Measurements from ENCODE around the gene ATP2A1. TPM values are rescaled to one million over a fixed set of nuclear protein-coding genes. Genes with fewer than 3 reads are reported as not detected.
A peak's percentile ranks its signal among the peaks of the same experiment; 100 is the strongest.

Gene ATP2A1
- total RNA-seq, 1 experiment from 2014 or later = 2.9 TPM

DNA sequence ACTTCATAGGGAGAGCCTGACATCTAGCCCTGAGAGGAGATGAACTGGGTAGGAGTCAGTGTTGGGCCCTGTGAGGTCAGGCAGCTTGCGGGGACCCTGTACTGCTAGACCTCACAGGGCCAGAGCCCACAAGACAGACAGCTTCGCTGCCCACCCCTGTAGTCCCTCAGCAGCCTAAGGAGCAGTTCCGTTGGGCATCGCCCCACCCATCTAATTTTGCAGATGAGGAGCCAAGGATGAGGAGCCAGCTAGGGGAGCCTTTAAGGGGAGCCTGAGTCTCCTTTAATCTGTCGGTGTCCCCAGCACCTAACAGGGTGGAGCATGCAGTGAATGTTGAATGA is 31.4 kb upstream of the ATP2A1 start:
- no peak for DNase-seq (ENCODE audit: low read depth, low spot score)
- H3K36me3 ChIP-seq (ENCODE audit: control insufficient read depth, insufficient read depth, low read length) = peaks cover 3% of the 10 kb centered on the region
- TF ChIP-seq POLR2AphosphoS5 (IDR thresholded peaks at IDR 0.05; ENCODE audit: low read depth, low read length) (no peak), SIN3A (IDR thresholded peaks at IDR 0.05; ENCODE audit: borderline replicate concordance, insufficient read depth, low read depth, low read length) (no peak), TCF7L2 (IDR thresholded peaks at IDR 0.05; ENCODE audit: low read depth, low read length) (no peak)
- TF ChIP-seq, protein P1, sequence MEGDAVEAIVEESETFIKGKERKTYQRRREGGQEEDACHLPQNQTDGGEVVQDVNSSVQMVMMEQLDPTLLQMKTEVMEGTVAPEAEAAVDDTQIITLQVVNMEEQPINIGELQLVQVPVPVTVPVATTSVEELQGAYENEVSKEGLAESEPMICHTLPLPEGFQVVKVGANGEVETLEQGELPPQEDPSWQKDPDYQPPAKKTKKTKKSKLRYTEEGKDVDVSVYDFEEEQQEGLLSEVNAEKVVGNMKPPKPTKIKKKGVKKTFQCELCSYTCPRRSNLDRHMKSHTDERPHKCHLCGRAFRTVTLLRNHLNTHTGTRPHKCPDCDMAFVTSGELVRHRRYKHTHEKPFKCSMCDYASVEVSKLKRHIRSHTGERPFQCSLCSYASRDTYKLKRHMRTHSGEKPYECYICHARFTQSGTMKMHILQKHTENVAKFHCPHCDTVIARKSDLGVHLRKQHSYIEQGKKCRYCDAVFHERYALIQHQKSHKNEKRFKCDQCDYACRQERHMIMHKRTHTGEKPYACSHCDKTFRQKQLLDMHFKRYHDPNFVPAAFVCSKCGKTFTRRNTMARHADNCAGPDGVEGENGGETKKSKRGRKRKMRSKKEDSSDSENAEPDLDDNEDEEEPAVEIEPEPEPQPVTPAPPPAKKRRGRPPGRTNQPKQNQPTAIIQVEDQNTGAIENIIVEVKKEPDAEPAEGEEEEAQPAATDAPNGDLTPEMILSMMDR (IDR thresholded peaks at IDR 0.05) = no peak
- TF ChIP-seq, protein P2, sequence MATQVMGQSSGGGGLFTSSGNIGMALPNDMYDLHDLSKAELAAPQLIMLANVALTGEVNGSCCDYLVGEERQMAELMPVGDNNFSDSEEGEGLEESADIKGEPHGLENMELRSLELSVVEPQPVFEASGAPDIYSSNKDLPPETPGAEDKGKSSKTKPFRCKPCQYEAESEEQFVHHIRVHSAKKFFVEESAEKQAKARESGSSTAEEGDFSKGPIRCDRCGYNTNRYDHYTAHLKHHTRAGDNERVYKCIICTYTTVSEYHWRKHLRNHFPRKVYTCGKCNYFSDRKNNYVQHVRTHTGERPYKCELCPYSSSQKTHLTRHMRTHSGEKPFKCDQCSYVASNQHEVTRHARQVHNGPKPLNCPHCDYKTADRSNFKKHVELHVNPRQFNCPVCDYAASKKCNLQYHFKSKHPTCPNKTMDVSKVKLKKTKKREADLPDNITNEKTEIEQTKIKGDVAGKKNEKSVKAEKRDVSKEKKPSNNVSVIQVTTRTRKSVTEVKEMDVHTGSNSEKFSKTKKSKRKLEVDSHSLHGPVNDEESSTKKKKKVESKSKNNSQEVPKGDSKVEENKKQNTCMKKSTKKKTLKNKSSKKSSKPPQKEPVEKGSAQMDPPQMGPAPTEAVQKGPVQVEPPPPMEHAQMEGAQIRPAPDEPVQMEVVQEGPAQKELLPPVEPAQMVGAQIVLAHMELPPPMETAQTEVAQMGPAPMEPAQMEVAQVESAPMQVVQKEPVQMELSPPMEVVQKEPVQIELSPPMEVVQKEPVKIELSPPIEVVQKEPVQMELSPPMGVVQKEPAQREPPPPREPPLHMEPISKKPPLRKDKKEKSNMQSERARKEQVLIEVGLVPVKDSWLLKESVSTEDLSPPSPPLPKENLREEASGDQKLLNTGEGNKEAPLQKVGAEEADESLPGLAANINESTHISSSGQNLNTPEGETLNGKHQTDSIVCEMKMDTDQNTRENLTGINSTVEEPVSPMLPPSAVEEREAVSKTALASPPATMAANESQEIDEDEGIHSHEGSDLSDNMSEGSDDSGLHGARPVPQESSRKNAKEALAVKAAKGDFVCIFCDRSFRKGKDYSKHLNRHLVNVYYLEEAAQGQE (IDR thresholded peaks at IDR 0.05; ENCODE audit: insufficient read depth in 1 of 2, low read depth in 2 of 2, low read length in 1 of 2) = no peak
- H3K4me3 ChIP-seq (ENCODE audit: low read depth in 2 of 2, low read length in 2 of 2) = peak overlapping the region; percentile 94 to 97
- H3K27ac ChIP-seq (ENCODE audit: low read length) = peak overlapping the region; percentile 84
- in situ Hi-C loops (cut with HindIII; ENCODE audit: low pct_unique_long_range_greater_than_20kb, low sequenced_read_pairs) = no loop called here
- H3K4me1 ChIP-seq (ENCODE audit: control insufficient read depth, insufficient read depth, low read length) = peaks cover 6% of the 10 kb centered on the region; the same call in 1 of the 2 replicates
- ChIA-PET POLR2A (no interaction called here), CTCF (interaction anchor here (0.9 kb wide), 1 partner anchor 458 kb away, joined by 3 read pairs; no protein-coding TSS in a partner anchor)
- H3K9me3 ChIP-seq (ENCODE audit: control insufficient read depth, insufficient read depth, low read depth, low read length) = no peaks in the 10 kb centered on the region
- ATAC-seq = peak; percentile 32
- TSS peak; percentile 71 for BruUV-seq (replicated peaks)
- intact Hi-C loops (cut with micrococcal nuclease; ENCODE audit: unreplicated experiment) = loop anchor here (10.0 kb wide), 1 partner anchor 98 kb away; no protein-coding TSS in a partner anchor
- H3K27me3 ChIP-seq (ENCODE audit: control insufficient read depth, insufficient read depth, low read length) = no peaks in the 10 kb centered on the region

DNA sequence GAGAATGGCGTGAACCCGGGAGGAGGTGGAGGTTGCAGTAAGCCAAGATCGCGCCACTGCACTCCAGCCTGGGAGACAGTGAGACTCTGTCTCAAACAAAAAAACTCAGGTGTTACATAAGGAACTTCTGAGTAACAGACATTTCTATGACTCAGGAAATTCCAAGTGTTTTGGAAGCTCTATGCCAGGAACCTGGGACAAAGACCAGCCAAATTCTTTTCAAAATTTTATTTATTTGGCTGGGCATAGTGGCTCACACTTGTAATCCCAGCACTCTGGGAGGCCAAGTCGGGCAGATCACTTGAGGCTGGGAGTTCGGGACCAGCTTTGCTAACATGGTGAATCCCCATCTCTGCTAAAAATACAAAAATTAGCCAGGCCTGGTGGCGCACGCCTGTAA is 19.9 kb upstream of the ATP2A1 start:
- ATAC-seq = no peak
- H3K4me3 ChIP-seq (ENCODE audit: low read depth in 2 of 2, low read length in 2 of 2) = no peak overlapping the region
- intact Hi-C loops (cut with micrococcal nuclease; ENCODE audit: unreplicated experiment) = no loop called here
- in situ Hi-C loops (cut with HindIII; ENCODE audit: low pct_unique_long_range_greater_than_20kb, low sequenced_read_pairs) = no loop called here
- BruUV-seq (replicated peaks) = no TSS peak
- no peak overlapping the region for H3K27ac ChIP-seq (ENCODE audit: low read length)
- no peaks in the 10 kb centered on the region for H3K9me3 ChIP-seq (ENCODE audit: control insufficient read depth, insufficient read depth, low read depth, low read length)
- TF ChIP-seq TCF7L2 (IDR thresholded peaks at IDR 0.05; ENCODE audit: low read depth, low read length) (no peak), POLR2AphosphoS5 (IDR thresholded peaks at IDR 0.05; ENCODE audit: low read depth, low read length) (no peak), SIN3A (IDR thresholded peaks at IDR 0.05; ENCODE audit: borderline replicate concordance, insufficient read depth, low read depth, low read length) (no peak)
- TF ChIP-seq, protein P1 (IDR thresholded peaks at IDR 0.05) = no peak
- TF ChIP-seq, protein P2 (IDR thresholded peaks at IDR 0.05; ENCODE audit: insufficient read depth in 1 of 2, low read depth in 2 of 2, low read length in 1 of 2) = no peak
- CTCF ChIA-PET = no interaction called here
- DNase-seq (ENCODE audit: low read depth, low spot score) = no peak
- POLR2A ChIA-PET = no interaction called here
- H3K27me3 ChIP-seq (ENCODE audit: control insufficient read depth, insufficient read depth, low read length) = no peaks in the 10 kb centered on the region
- no peaks in the 10 kb centered on the region for H3K36me3 ChIP-seq (ENCODE audit: control insufficient read depth, insufficient read depth, low read length)
- no peaks in the 10 kb centered on the region for H3K4me1 ChIP-seq (ENCODE audit: control insufficient read depth, insufficient read depth, low read length)

Measured in Panc1 (cell line).